DMS79 (cell line): ENCODE measurements around the gene ABCA6.
"Not testable (repeated sequence)": the region's sequence is repeated elsewhere in the genome, so short reads cannot be mapped to it uniquely, and the experiment has no call there.

Experiments used
- DNase-seq: peaks from one replicate; lab custom pipeline; 2025; lab: John Stamatoyannopoulos, UW

ABCA6 gene

GRCh38 chr17:69073392-69073791 is 68.3 kb downstream of the ABCA6 start:
- not testable (repeated sequence) for DNase-seq

GRCh38 chr17:69072803-69073256 is 68.9 kb downstream of the ABCA6 start:
- DNase-seq = not testable (repeated sequence)

- not testable (repeated sequence) for DNase-seq
Measured at GRCh38 chr17:69071233-69071586, 70.5 kb downstream of the ABCA6 start.

GRCh38 chr17:69070378-69071232 is 71.1 kb downstream of the ABCA6 start:
- not testable (repeated sequence) for DNase-seq

- no peak for DNase-seq
Measured at GRCh38 chr17:69069226-69069750, 72.4 kb downstream of the ABCA6 start.

GRCh38 chr17:69067274-69068047 is 74.2 kb downstream of the ABCA6 start:
- DNase-seq = no peak

GRCh38 chr17:69066482-69066881 is 75.2 kb downstream of the ABCA6 start:
- no peak for DNase-seq

- no peak for DNase-seq
Measured at GRCh38 chr17:69065113-69065512, 76.6 kb downstream of the ABCA6 start.

- DNase-seq = no peak
Measured at GRCh38 chr17:69064476-69064875, 77.2 kb downstream of the ABCA6 start.

- no peak for DNase-seq
Measured at GRCh38 chr17:69064001-69064400, 77.7 kb downstream of the ABCA6 start.

GRCh38 chr17:69062860-69063581 is 78.7 kb downstream of the ABCA6 start:
- DNase-seq = no peak

GRCh38 chr17:69061721-69062556 is 79.8 kb downstream of the ABCA6 start:
- no peak for DNase-seq

GRCh38 chr17:69060822-69061221 is 80.9 kb downstream of the ABCA6 start, which contains the start of gene ABCA9:
ABCA9 (minus strand) TSS chr17:69060927; CDS start chr17:69051126, 9,801 bp downstream.
- DNase-seq = no peak

- DNase-seq = no peak
Measured at GRCh38 chr17:69059458-69060175, 82.1 kb downstream of the ABCA6 start.

- DNase-seq = no peak
Measured at GRCh38 chr17:69058165-69058564, 83.5 kb downstream of the ABCA6 start.

- no peak for DNase-seq
Measured at GRCh38 chr17:69057280-69057679, 84.4 kb downstream of the ABCA6 start.

- no peak for DNase-seq
Measured at GRCh38 chr17:69056179-69056823, 85.4 kb downstream of the ABCA6 start.

GRCh38 chr17:69055334-69055733 is 86.4 kb downstream of the ABCA6 start:
- DNase-seq = no peak

- DNase-seq = no peak
Measured at GRCh38 chr17:69050999-69051775, 90.5 kb downstream of the ABCA6 start.
